Measurements from ENCODE around the gene FAM124B. TPM values are rescaled to one million over a fixed set of nuclear protein-coding genes. Genes with fewer than 3 reads are reported as not detected.
A peak's percentile ranks its signal among the peaks of the same experiment; 100 is the strongest.
"Not testable (repeated sequence)": the region's sequence is repeated elsewhere in the genome, so short reads cannot be mapped to it uniquely, and the experiment has no call there.

FAM124B gene
- polyA plus RNA-seq, 12 donors = 4.3 to 10.5 (median 7.8) TPM; not detected in 2

DNA sequence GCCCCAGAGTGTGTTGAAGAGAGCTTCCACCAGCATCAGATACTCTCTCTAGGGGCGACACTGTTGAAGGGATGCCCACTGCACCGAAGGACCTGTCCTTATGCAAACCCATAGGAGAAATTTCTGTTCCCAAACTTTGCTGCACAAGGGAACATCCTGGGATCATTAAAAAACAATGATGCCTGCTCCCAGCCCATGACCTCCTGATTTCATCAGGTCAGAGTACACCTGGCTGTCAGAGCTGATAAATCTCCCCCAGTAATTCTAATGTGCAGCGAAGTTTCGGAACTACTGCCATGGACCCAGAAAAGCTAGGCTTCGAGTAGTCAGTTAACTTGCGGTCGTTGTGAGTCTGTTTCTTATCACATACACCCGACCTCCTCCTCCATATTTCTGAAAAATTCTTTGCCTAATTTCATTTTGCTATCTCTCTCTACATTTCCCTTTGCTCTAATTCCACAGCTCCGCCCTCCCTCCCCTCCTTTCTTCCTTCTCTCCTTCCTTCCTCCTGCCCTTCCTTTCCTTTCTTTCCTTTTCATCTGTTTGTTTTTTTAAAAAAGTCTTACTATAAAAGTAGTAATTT is 18.8 kb downstream of the FAM124B start:
- DNase-seq = no peak

DNA sequence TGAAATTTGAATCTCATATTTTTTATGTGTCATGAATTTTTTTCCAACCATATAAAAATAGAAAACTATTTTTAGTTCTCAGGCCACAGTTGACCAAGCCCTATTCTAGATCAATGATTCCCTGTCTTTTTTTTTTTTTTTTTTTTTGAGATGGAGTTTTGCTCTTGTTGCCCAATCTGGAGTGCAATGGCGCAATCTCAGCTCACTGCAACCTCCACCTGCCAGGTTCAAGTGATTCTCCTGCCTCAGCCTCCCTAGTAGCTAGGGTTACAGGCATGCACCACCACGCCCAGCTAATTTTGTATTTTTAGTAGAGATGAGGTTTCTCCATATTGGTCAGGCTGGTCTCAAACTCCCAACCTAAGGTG is 19.6 kb downstream of the FAM124B start:
- not testable (repeated sequence) for DNase-seq

DNA sequence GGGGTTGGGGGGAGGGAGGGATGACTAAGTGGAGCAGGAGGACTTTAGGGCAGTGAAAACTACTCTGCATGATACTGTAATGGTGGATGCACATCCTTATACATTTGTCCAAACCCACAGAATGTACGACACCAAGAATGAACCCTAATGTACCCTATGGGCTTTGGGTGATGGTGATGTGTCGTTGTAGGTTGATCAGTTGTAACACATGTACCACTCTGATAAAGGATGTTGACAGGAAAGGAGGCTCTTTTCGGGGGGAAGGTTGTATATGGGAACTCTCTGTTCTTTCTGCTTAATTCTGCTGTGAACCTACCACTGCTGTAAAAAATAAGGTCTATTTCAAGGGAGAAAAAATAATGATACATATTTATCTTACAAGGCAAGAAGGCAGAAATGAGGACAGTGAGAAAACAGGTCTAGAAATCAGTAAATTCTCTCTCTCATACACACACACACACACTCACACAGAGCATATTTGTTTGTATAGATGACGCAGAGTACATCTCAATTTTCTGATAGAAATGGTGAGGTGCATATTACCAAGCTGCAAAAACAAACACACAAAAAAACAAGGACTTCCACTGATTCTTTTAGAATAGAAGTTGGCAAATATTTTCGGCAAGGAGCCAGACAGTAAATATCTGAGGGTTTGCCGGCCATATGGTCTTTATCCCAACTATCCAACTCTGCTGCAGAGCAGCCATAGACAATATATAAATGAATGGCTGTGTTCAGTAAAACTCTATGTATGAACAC is 20.2 kb downstream of the FAM124B start:
- no peak for DNase-seq

DNA sequence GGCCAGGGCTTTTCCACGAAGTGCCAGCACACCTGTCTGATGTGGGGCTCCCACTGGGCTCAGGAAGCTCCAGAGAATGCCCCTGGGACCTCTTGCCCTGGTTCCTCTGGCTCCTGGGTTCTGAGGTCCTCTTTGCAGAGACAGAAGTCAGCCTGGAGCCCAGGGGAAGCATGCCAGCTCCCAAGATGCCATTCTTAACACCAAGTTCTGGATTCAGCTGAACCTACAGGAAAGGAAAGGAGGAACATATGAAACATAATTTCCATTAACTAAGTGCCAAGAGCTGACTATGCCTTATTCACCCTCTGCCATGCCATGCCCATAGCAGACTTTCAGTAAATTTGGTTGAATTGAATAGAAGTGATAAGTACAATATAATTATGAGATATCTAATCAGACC is 21.9 kb downstream of the FAM124B start:
- no peak for DNase-seq

DNA sequence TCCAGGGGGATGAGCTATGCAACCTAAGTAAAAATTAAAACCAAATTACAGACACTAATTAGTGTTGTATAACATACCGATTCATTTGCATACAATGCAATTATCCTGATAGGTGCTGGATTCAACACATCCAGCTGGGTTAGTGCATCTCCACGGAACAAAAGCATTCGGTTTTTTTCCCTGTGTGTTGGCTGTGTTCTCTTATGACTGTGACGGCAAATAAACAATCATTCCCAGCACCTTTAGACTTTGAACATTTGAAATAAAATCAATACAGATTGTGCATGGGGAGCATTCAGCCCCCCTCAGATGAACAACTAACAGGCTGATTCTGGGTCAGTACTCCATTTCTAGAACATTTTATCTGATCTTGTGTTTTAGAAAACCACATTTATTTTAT is 22.7 kb downstream of the FAM124B start:
- DNase-seq = no peak

DNA sequence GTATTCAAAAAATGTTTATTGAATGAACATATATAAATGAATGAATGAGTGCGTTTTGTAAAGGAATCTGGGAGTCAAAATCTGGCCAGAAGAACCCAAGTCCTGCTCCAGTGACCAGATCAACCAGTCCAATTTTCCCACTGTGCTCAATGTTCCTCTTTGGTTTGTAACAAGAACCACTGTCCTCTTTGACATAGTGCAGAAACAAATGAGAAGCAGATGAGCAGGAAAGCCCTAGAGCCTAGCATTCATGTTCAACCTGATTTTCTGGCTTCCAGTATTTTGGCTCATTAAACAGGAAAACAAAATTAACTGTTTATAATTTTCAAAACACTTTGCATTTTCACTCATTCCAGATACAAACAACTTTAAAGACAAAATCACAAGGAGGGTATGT is 23.2 kb downstream of the FAM124B start:
- DNase-seq = no peak

DNA sequence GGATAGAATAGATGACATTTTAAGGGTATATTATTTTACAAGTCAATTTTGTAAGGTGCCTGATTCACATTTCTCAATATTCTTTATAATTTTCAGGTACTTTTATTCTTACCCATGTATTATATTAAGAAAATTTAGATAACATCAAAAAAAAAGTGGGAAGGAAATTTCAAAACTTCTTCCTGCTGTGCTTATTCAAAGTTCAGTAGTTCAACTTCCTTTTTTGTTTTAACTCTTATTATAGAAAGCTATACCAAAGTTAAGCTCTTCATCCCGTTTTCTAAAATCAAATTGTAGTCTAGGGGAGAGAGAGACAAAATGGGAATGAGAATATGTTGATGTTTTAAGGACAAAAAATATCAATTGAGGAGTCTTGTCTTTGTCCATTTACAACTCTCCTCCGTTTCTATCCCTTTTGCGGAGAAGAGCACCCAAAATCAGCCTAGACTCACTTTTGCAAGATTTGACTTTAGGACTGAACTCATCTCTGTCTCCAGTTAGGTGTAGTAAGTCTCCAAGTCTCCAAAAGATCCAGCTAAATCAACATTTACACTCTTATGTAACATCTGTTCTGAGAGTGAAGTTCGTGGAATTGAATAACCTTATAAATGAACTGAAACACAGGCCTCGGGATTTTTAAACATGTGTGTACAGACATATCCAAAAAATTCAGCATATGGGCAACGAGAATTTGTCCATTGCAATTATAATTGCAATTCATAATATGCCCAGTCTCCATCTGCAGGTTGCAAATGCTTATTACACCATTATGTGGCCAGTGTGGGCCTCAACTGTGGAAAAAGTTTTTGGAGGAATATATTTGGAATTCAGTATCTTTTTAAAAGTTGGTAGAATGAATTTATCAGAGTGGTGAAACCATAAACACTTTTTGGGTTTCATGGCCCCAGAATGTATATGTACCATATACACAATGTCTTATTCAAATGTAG is 23.9 kb downstream of the FAM124B start:
- no peak for DNase-seq

DNA sequence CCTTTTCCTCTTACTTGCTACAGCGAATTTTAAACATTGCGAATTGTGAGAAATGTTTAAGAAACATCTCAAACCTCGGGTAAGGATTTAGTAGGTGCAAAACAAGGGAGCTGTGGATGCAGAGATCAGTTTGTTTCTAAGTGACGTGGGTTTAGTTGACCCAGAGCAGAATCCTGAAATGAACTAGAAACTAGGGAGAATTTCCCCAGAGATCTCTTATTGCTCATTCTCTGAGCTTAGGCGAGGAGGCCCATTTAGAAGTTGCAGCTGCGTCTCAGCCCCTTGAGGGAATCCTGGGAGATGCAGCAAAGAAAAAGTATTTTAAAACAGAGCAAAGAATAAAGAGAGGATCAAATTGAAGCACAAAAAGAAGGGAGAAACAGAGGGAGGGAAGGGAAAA is 29.3 kb downstream of the FAM124B start:
- DNase-seq = no peak

DNA sequence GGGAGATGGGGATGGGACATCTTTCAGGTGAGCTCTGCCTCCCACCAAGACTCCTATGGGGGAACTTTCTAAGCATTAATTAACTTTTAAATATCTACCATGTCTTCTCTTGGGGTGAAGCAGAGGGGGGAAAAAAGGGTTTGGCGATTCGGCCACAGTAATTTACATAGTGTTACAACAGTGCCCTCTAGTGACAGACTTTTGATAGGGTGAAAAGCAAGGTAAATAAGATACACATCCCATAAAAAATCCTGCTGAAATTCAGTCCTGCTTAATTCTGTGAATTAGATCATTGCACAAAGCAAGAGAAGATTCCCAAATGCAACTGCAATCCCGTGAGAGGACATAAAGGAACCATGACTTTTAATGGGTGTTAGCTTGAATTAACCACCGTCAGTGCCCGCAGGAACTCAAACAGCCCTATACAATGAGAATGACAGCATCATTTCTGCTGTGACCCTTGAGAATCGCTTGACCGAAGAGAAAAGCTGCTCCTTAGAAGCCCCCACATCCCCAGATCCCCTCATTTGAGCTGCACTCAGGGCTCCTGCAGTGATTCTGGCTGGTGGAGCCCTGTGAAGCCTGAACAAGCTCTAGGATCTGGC is 32.8 kb downstream of the FAM124B start:
- no peak for DNase-seq

DNA sequence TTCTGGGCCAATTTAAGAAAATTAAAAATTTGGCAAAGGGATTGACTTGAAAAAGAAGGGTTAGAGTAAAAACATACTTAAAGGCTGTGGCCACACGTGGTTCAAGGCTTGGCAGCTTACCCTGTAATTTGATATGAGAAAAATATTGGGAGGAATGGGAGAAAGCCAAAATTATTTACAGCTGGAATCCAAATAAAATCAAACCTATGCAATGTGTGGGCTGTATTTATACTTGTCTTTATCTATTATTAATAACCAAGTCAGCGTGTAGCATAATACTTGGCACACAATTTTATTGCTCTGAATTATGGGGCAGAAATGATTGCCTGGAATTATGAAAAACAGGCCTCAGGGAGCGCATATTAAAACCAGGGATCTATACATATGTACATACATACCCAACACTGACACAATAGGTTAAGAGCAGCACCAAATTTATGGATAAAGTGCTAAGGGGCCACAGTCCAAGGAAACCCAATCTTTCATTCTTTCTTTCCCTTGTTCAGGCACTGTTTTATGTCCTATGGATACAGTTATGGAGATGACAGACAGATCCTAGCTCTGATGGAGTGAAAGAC is 35.6 kb downstream of the FAM124B start:
- DNase-seq = no peak

DNA sequence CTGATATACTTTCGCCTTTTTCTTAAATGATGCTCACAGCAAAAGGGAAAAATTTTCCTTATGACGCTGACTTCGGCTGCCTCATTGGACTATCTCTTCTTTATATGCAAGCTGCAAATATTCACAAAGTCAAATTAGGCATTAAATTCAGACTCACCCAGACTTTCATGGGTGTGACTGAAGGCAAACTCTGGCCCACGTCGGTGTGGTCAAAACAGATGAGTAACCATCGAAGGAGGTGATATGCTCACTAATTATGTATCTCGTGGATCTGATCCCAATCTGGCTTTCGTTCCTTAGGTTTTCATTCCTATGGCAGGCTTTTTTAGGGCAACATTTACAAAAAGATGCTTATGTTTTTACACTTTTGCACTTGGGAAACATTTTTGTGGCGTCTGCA is 36.6 kb downstream of the FAM124B start:
- DNase-seq = no peak

DNA sequence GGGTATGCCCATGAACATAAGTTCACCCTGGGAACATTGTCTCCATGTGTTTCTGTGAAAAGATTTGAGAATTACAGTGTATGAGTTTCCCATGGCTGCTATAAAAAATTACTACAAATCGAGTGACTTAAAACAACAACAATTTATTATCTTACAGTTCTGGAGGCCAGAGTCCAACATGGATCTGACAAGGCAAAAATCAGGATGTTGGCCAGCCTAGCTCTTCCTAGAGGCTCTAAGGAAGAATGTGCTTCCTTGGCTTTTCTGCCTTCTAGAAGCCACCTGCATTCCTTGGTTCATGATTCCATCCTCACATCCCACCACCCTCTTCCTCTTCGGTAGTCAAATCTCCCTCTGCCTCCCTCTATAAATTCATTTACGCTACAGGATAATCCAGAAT is 38.6 kb downstream of the FAM124B start:
- no peak for DNase-seq

DNA sequence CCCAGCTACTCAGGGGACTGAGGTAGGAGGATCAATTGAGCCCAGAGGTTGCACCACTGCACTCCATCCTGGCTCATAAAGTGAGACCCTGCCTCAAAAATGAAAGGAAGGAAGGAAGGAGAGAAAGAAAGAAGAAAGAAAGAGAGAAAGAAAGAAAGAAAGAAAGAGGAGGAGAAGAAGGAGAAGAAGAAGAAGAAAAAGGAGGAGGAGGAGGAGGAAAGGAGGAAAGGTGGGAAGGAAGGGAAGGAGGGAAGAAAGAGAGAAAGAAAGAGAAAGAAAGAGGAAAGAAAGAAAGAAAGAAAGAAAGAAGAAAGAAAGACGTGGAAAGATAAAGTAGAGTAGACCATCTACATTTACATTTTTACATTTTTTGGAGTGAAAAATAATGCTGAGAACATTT is 39.8 kb downstream of the FAM124B start:
- no peak for DNase-seq

DNA sequence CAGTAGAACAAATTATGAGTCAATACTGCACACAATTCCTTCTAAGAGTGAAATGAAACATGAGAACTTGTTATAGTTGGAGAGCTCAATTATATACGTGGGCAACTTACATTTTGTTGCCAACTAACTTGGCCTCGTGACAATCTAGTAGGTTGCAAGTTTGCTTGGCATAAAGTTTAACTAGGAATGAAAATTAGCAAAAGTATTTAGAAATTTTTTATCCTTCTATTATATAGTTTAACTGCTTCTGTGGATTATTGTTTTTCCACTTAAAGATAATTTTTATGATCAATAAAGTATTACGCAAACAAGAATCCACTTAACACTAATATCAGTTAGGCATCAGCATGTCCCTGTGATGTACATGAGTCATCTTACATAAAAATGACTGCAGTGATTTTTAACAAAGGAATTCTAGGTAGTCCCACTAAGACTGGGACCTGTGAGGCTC is 41.1 kb downstream of the FAM124B start:
- DNase-seq = no peak

DNA sequence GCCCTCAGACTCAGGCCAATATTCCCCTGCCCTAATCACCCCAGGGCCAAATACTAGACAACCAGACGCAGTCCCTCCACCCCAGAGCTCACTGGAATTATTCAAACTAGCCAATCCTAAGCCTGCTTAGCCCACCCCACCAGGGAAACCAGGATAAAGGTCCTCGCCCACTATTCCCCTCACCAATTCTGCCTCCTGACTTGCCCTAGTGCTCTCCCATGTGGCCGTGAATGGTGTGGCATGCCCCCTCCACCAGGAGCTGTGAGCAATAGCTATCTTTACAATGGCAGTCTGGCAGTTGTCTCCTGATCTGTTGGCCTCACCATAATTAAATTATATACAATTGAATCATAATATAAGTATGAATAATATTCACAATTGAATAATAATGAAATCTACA is 42.3 kb downstream of the FAM124B start:
- no peak for DNase-seq

DNA sequence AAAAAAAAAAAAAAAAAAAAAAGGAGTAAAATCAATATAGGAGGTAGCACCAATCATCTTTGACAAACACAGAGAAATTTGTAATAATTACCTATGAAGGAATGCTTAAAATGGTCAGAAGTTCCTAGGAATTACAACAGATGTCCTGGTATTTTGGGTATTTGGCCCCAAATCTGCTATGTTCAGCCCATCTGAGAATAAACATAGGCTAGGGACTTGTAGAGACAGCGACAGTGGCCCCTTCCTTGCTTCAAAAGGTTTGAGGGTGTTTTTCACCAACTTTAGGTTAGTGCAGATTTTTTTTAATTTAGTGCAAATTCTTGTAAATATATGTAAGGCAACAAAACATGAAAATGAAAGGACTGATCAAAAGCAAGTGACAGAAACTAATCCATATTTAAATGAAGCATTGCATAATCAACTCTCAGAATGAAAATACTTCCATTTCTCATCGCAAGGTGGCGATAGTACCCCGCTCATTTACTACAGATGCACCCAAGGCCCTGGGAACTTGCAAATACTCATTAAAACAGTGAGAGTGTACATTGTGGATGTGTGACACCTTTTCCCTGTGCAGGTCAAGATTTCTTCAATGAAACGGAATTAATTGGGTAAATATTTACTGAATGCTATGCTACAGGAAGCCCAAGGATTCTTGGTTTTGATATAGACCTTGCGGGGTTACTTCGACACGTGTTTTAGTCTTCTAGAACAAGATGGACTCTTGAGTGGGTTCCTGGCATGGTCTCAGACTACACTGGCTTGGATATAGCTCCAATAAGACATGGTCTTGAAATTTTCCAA is 44.6 kb downstream of the FAM124B start:
- DNase-seq = peak; percentile 57

DNA sequence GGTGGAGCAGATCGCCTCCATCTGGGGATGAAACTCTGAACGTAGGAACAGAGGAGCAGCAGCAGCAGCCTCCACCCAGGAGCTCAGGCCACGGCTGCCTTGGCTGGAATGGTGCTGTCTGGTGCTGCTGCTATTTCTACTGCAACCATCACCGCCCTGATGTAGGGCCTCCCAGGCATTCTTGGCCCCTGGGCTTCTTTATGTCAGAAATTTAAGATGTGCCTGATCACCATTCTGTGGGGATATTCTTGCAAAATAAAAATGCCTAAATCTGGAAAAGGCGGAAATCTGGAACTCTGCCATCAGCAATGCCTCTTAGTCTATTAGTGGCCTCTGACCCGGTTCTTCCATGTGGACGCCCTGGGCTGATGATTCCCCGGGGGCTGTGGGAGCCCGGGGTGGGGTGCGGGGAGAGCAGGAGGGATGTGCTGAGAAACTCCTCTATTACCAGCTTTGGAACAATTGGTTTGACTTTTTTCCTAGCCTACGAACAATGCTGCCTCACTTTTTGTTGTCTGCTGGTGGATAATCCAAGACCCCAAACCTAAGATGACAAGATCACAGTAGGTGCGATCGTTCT is 47.2 kb downstream of the FAM124B start:
- no peak for DNase-seq

DNA sequence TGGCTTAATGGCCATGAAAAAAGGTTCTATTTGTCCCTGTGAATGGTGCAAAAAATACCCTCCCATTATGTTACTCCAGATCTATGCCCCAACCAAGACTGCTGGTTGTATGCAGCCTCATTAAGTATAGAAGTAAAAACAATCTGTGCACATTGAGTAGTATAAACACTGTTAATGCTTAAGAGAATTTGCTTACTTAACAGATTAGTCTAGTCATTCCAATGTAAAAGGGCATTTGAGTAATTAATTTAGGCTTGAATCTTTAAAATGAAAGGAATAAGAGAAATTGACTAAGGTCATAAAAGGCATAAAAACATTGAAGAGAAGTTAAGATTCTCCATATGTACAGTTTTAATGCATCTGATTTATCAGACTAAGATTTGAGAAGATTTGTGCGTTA is 51.2 kb downstream of the FAM124B start:
- no peak for DNase-seq

DNA sequence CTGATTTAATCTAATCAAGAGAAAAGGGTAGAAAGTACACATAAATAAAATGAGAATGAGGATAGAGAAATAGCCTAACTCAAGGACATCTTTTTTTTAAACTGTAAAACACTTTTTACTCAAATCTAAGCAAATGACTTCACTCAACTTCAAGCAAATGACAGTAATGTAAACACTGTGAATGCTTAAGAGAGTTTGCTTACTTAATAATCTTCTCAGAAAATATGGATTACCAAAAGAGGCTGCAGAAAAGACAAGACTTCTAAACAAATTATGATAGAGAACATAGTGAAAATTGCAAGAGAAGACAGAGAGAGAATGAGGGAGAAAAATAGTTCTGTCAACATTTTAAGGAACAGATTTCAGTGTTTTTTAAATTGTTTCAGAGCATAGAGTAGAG is 52.5 kb downstream of the FAM124B start:
- no peak for DNase-seq

DNA sequence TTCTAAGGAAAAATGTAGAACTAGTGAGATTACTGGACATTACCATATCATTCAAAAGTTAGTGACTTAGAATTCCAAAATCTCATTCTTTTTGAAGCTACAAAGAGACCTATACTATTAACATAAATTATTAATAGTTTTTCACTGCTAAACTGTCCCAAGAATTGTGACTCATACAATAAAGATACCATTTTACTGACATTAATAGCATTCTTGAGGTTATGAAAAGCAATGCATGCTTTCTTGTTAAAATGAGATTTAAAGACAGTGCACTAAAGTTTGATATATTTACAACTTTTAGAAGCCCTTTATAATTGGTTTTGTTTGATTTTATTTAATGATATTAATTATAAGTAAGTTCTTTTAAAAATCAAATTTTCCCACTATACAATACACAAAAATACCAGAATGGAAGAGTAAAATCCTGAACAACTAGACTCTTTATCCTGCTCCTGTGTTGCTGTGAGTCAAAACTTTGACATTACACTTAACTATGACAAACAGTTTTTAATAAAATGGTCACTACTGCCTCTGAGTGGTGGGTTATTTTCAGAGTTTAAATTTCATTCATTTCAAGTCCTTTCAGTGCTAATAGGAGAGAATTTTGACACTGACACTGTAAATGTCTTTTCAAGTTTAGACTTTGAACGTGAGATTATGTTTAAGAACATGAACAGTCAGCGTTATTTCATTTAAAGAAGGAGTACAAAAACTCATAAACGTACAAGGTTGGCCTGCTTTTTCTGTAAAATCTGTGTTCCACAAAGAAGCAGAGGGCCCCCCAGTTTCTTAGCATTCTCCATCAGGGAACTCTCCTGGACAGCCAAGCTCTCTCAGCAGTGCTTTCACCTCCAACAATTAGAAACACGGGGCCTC is 54.5 kb downstream of the FAM124B start:
- DNase-seq = no peak

Data from muscle of arm (tissue), 12 donors.